ENCODE data around the gene SASH3.

Gene SASH3

DNA sequence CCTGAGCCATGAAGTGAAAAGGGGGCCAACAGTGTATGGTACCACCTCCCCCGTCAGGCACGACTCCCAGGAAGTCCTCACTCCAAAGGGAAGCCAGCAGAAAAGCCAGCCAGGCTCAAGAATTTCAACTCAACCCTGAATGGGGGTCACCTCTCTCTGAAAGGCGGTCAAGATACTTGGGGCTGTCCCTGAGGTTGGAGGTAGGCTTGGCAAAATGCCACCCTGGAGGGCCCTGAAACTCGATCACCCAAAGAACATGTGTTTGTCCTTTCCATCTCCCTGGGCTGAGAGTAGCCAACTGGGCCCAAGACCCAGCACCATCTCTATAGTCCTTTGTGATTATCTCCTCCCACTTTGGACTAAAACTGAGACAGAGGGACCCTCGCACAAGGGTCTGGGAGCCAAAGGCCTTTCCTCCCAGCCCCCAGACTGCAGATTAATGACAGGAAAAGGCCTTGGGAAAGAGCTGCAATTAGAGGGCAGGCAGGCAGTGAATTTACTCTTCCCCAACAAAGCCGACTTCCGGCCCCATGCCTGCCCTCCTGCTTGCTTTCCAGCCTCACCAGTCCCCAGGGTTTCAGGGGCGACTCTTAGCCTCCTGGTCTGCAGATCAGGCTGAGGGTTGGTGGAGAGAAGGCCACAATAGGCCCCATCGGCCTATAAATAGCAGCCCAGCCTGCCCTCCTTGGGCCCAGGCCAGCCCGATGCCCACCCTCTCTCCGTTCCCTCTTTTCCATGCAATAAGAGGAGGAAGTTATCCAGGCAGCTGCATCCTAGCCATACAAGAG, 5.6 kb downstream of the SASH3 start:
- no peak for DNase-seq

DNA sequence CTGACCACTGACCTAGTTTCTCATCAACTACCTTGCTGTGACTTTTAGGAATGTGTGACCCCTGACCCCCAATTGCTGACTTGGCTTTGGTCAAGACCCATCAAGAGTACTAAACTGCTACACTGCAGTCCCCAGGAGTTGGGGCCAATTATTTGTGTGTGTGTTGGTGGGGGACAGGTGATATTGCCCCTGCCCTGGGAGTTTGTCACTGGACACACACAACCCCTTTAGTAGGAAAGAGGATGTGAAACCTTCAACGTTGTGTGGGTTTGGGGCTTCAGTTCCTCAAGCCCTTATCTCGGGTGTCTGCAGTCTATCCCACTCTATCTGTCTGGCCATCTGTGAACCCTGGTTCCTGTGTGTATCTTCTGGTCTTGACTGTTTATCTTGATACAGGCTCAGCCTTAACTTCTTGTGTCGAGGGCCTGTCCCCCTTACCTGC, 6.5 kb downstream of the SASH3 start:
- peak in 1 of 2 donors; percentile 42 for DNase-seq

DNA sequence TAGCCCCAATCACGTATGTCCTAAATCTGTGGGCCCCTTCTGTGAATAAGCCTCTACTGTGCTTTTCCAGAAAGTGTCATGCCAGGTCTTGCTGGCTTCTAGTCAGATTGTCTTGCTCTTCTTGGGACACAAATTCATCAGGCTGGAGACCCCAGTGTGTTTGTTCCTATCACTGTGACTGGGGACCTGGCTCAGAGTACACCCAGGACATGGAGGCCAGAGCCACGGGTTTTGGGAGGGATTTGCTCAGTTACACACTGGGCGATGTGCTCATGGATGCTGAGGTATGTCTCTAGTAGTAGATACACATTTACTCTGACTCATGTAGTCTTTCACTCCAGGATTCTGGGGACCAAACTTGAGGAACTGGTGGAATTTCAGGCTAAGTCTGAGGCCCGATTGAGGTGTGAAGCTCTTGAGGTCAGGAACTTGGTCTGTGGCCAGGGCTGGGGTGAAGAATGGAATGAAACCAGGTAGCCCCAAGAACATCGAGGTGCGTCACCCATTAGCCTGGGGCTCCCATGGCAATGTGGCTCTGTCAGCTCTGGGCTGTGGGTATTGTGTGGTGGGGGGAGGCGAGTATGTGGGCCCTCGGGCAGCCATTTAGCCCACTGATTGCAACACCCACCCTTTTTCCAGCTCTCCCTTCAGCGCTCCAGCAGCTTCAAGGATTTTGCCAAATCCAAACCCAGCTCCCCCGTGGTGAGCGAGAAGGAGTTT, 7.7 kb downstream of the SASH3 start:
- DNase-seq = no peak

DNA sequence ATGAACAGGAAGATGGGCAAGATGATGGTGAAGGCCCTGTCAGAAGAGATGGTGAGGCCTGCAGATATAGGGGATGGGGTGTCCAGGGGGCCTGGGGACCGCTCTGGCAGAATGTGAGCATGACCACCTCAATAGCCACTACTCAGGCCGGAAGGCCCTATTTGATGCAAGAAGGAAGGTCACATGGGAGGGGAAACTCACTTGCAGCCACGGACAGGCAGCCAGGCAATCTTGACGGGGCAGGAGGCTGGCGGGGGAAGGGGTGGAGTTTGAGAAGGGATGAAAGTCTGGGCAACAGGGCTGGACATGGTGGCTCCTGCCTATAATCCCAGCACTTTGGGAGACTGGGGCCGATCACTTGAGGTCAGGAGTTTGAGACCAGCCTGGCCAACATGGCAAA, 8.8 kb downstream of the SASH3 start:
- no peak for DNase-seq

DNA sequence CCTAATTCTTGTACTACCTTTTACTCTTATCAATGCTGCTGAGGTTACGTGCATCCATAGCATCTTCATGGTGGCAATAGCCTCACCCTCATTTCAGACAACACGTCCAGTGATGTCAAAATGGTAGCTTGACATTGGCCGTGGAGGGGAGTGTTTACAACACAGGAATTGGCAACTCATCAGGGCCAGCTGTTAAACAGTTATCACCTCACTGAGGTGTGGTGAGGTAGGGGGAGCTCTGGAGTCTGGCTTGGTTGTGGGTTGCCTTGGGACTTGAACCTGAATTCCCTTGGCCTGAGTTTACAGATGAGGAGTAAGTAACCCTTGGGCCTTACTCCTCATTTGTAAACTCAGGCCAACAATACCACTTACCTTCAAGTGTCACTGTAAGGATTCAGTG, 10.4 kb downstream of the SASH3 start:
- no peak for DNase-seq

DNA sequence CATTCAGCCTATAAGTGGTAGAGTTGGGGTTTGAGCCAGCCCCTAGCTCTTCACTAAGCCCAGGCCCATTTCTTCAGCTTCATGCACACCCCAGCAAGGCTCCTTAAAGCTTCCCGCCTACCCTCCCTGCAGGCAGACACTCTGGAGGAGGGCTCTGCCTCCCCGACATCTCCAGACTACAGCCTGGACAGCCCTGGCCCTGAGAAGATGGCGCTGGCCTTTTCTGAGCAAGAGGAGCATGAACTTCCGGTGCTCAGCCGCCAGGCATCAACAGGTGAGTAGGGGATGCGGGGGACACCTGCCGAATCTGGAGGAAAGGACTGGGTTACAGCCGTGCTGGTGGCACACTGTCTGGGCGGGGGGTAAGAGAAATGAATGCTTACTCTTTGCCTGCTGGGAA, 11.1 kb downstream of the SASH3 start:
- DNase-seq = no peak

DNA sequence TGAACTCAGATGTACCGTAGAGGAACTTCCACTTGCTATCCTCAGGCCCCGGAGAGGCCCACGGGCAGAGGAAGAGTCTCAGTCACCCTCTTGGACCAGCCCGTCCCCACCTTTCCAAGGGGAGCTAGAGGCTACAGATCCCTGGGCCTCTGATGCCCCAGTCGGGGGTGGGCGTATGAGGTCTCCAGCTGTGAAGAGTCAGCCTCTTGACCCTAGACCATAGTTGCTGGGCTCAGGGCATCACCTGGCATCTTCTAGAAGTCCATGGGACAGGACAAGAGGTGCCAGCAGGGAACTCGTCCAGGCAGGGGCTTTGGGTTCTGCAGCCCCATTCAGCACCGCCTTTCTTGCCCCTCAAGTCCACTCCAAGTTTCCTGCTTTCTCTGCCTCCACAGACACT, 11.6 kb downstream of the SASH3 start:
- DNase-seq = no peak

DNA sequence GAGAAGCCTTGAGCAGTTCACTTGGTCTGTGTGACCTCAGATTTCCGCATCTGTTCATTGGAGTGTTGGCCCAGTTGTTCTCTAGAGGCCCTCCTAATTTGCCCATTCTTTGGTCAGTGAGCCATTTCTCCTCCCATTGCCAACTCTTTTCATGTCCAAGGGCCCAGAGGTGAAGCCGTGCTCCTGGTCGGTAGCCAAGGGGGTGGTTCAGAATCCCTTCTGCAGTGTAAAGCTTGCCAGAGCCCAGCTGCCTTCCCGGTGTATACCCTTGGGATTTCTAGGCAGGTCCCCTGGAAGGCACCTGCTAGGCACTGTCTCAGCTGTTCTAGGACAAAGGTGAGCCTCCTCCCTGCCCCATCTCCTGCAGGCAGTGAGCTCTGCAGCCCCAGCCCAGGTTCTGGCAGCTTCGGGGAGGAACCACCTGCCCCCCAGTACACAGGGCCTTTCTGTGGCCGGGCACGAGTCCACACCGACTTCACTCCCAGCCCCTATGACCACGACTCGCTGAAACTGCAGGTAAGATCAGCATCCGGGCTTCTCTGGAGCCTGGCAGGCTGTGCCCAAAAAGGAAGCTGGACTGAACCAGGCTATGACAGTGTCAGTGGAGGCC, 12.3 kb downstream of the SASH3 start:
- no peak for DNase-seq

DNA sequence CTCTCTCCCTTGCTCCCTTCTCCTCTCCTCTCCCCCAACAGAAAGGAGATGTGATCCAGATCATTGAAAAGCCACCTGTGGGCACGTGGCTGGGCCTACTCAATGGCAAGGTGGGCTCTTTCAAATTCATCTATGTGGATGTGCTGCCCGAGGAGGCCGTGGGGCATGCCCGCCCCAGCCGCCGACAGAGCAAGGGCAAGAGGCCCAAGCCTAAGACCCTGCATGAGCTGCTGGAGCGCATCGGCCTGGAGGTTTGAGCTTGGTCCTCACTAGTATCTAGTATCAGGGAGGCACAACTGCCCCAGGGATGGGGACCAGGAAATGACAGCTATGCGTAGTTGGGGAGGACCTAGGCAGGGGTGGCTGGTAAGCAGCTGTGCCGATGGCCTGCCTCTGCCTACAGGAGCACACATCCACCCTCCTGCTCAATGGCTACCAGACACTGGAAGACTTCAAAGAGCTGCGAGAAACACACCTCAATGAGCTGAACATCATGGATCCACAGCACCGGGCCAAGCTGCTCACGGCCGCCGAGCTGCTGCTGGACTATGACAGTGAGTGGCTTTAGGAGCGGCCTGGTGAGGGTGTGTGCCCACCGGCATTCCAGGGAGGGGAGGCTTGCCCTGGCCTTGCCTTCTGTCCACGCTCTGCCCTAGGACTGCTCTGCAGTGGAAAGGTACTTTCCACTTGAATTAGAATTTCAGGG, 13.0 kb downstream of the SASH3 start:
- no peak for DNase-seq

DNA sequence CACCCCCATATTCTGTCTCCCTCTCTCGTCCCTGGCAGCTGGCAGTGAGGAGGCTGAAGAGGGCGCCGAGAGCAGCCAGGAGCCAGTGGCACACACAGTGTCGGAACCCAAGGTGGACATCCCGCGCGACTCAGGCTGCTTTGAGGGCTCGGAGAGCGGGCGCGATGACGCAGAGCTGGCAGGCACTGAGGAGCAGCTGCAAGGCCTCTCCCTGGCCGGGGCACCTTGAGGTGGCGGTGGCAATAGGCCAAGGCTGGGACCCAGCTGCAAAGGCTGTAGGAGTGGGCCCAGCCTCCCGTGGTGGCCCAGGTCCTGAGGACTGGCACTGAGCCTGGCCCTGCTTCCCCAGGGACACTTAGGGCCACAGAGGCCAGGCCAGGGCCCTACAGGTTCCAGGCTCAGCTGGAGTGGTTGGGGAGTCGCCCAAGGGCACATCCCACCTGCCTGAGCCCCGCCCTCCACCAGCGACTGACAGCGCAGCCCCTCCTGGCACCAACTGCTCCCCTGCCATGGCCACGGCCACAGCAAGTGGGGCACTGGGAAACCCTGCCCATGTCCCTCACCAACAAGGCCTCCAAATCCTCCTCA, 13.9 kb downstream of the SASH3 start:
- no peak for DNase-seq

DNA sequence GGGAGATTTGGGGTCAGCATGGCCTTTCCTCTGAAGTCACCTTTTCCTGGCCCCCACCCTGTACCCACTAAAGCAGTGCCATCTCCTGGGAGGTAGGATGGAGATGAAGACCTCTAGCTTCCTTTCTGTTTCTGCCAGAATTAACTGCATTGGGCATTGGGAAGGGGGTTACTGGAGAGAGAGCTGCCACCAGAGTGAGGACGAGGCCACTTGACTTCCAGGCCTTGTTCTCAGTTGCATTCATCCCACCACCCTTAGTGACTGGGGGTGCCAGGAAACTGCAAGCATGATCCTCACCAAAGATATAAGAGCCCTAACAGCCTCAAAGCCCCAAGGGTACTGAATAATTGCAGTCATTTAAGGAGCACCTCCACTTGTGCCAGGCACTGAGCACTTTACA, 15.8 kb downstream of the SASH3 start:
- no peak for DNase-seq

DNA sequence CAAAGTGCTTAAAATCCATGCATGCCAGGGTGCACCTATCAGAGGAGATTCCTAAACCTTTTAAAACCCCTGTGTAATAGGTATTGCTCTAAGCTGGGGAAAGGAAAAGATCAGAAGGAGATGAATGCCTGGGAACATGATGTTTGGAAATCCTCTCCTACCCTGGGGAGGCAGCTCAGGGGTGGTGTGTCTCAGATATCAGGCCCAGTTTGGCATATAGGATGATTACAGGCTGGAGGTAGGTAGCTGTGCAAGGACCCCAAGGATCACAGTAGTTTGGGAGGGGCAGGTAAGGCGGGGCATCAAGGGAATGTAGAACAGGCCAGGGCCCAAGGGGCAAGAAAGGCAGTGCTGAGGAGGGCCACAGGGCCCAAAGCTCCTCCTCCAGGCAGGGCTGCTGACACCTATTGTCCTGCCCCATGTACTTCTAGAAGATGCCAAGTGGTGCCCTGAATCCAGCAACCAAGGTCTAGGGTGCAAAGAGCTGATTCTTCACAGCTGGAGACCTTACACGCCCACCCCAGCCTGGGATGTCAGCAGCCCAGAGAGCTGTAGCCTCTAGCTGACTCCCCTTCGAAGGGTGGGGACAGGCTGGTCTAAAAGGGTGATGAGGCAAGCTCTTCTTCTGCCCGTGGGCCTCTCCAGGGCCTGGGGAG, 17.6 kb downstream of the SASH3 start:
- no peak for DNase-seq

DNA sequence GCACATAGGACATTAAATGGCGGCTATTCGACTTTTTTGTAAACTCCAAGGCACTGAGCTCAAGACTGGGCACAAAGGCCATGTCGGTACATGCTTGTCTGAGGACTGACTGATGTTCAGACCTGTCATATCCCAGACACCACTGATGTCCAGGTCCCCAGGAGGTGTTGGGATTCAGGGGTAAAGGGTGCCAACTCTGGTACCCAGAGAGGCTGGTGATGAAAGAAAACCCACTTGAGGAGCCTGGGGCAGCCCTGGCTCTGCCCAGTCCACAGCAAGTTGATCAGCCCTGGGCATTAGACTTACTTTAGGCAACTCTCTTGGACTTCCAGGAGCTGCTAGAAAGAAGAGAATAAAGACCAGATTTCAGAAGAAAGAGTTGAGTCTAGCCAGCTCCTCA, 18.7 kb downstream of the SASH3 start:
- no peak for DNase-seq

DNA sequence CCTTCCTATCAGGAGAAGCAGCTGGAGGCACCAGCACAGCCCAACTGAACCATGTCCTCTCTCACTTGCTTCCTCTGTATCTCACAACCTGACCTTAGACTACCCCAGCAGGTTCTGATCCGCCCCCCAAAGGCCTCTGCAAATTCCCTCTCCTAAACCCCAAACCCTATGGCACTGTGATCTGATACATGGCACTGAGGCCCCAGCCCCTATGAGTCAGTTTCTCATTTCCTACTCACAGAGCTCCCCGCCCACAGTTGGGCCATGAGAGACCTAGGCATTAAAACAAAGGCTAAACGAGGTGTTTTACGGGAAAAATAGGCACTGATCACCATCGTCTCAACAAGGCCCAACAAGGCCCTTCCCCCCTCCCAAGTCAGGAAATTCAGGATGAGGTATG, 19.1 kb downstream of the SASH3 start:
- DNase-seq = no peak

DNA sequence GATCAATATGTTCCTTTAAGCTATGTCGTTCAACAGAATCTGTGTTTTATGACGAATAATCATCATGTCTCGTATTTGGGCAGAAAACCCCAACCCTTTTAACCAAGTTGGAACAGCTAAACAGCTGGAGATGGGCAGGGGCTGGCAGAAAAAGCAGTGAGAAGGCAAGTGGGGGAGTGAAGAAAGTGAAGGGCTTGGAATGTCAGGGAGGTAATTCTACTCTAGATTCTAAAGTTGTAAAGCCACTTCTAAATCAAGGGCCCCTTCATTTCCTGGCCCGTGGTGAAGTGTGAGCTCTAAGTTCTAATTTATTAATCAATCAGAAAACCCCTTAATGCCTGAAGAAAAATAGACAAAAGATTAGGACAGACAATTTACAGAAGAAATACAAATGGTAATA, 20.4 kb downstream of the SASH3 start:
- DNase-seq = no peak

DNA sequence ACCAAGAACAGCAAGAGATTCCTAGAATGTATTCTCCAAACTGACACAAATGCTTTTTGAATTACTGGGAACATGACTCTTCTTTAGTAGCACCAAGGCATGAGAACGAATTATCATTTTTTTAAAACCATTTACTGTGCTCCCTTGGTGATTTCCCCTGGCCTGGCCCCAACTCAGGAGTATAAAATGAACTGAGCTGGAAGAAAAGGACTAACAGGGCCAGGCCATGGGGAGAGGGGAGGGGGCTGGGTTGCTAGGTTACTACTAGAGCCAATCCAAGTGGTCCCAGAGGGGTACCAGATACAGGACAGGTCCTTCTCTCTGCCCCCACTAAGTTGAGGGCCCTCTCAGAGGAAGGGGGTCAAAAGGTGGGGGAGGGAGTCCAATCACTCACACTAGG, 23.1 kb downstream of the SASH3 start:
- DNase-seq = no peak

DNA sequence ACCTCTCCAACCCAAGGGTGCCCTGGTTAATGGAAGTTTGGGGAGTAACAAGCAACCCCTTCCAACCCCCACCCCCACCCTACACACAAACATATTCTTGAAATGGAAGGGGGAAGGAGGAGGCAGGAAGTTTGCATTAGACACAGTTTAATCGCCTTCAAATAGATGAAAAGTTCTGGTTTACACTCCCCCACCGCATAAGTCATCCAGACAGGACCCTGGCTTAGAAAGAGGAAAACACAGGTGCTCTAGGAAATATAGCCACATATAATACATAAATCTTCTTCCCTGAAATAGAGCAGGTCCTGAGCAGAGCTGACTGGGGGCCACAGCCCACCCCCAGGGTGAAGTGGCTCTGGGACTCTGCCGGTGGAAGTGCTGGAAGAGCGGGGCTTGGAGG, 25.1 kb downstream of the SASH3 start:
- DNase-seq = no peak

DNA sequence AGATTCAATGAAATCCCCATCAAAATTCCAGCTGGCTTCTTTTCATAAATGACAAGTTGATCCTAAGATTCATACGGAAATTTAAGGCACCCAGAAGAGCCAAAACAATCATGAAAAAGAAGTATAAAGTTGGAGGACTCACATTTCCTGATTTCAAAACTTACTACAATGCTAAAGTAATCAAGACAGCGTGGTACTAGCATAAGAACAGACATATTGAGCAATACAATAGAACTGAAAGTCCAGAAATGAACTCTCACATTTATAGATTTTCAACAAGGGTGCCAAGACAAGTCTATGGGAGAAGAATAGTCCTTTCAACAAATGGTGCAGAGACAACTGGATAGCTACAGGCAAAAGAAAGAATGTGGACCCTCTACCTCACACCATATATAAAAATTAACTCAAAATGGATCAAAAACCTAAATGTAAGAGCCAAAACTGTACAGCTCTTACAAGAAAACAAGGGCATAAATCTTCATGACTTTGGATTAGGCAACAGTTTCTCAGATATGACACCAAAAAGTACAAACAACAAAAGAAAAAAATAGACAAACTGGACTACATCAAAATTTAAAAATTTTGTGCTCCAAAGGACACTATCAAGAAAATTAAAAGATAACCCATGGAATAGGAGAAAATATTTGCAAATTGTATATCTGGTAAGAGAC, 28.5 kb downstream of the SASH3 start:
- no peak for DNase-seq

DNA sequence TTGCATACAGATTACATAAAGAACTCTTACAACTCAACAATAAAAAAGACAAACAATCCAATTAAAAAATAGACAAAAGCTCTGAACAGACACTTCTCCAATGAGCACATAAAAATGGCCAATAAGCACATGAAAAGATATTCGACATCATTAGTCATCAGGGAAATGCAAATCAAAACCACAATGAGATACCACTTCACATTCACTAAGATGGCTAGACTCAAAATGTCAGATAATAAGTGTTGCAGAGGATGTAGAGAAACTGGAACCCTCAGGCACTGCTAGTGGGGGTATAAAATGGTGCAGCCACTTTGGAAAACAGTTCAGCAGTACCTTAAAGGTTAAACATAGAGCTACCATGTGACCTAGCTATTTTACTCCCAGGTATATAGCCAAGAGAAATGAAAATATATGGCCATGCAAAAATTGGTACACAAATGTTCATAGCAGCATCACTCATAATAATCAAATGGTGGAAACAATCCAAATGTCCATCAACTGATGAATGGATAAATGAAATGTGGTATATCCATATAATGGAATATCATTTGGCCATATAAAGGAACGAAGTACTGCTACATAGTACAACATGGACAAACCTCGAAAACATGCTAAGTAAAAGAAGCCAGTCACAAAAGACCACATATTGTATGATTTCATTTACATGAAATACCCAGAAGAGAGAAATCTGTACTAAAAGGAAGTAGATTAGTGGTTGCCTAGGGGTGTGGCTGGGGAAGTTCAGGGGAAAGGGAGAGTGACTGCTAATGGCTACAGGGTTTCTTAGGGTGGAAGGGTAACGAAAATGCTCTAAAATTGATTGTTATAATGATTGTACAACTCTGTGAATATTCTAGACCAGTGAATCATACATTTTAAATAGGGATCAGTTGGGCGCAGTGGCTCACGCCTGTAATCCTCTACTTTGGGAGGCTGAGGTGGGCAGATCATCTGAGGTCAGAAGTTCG, 29.4 kb downstream of the SASH3 start:
- no peak for DNase-seq

DNA sequence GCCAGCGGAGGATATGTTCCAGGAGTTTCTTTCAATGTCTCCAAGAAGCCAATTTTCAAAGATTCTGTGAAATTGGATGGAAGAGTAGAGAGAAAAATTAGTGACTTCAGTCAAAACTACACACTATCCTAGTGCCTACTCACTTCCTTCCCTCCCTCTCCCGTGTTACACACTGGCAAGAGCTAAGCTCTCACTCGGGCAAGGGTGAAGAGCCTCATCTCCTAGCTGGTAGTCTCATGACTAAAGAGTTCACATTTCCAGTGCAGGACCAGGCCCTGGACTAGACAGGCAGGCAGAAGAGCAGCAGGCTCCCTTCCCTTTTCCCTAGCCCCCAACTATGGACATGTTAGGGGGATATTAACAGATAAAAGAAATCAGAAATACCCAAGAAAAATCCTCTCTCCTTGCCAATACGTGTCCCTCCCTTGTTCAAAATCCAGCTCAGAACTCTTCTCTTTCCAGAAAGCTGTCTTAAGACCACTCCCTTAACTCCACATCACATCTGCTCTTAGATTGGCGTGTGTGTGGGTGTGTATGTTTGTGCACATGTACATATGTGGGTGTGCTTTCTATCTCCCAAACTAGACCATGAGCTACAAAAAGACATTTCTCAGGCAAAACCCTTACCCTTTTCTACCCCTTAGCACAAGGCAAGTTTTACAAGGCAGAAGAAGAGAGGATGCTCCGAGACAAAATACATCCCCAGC, 34.1 kb downstream of the SASH3 start:
- DNase-seq = no peak
